Trophoblast cell (in vitro differentiated cells and primary cell): ENCODE measurements around the gene SPATA18.
A peak's percentile ranks its signal among the peaks of the same experiment; 100 is the strongest.

Experiments used
- DNase-seq, 2 donors: peaks; one replicate each; pipeline ENCODE4 v3.0.0-alpha.2; 2016
- H2AFZ ChIP-seq: 2 replicates; pipeline ENCODE4 v1.6.1; 2013; ENCODE audit warnings: low read length, moderate library complexity, mild to moderate bottlenecking; ENCODE audit not compliant: insufficient read depth, poor library complexity
- H2AK5ac ChIP-seq: 2 replicates; pipeline ENCODE4 v1.6.1; 2013; ENCODE audit warnings: mild to moderate bottlenecking, low read length
- H2BK120ac ChIP-seq: 2 replicates; pipeline ENCODE4 v1.6.1; 2013; ENCODE audit warnings: low read length, mild to moderate bottlenecking, moderate library complexity; ENCODE audit not compliant: insufficient read depth, poor library complexity
- H2BK12ac ChIP-seq: 2 replicates; pipeline ENCODE4 v1.6.1; 2013; ENCODE audit warnings: mild to moderate bottlenecking, low read length, moderate library complexity
- H2BK5ac ChIP-seq: 2 replicates; pipeline ENCODE4 v1.6.1; 2013; ENCODE audit warnings: low read length, low read depth, moderate library complexity, mild to moderate bottlenecking; ENCODE audit not compliant: poor library complexity
- H3K14ac ChIP-seq: 2 replicates; pipeline ENCODE4 v1.6.1; 2013; ENCODE audit warnings: mild to moderate bottlenecking, low read length
- H3K18ac ChIP-seq: 2 replicates; pipeline ENCODE4 v1.6.1; 2013; ENCODE audit warnings: mild to moderate bottlenecking, low read length
- H3K23ac ChIP-seq: 2 replicates; pipeline ENCODE4 v1.6.1; 2013; ENCODE audit warnings: low read length
- H3K27ac ChIP-seq: 2 replicates; pipeline ENCODE4 v1.5.1; 2013; ENCODE audit warnings: low read depth, mild to moderate bottlenecking, inconsistent platforms, low read length, moderate library complexity
- H3K27me3 ChIP-seq: 2 replicates; pipeline ENCODE4 v1.6.1; 2013; ENCODE audit warnings: inconsistent platforms, mild to moderate bottlenecking, low read length, moderate library complexity; ENCODE audit not compliant: insufficient read depth
- H3K36me3 ChIP-seq, 2 experiments: 1 replicate in 1 of 2; 2 replicates in 1 of 2; pipeline ENCODE4 v1.6.1; 2013; ENCODE audit warnings: low read length in 2 of 2, mild to moderate bottlenecking in 2 of 2, moderate library complexity in 1 of 2; ENCODE audit not compliant: insufficient read depth in 2 of 2, control insufficient read depth in 1 of 2
- H3K4ac ChIP-seq: 2 replicates; pipeline ENCODE4 v1.6.1; 2013; ENCODE audit warnings: low read depth, mild to moderate bottlenecking, low read length, moderate library complexity
- H3K4me1 ChIP-seq, 2 experiments: 1 replicate in 1 of 2; 2 replicates in 1 of 2; pipeline ENCODE4 v1.6.1; 2013; ENCODE audit warnings: low read length in 2 of 2, mild to moderate bottlenecking in 2 of 2, moderate library complexity in 1 of 2; ENCODE audit not compliant: insufficient read depth in 2 of 2, control insufficient read depth in 1 of 2
- H3K4me2 ChIP-seq: 2 replicates; pipeline ENCODE4 v1.6.1; 2013; ENCODE audit warnings: inconsistent platforms, mild to moderate bottlenecking, low read length, moderate library complexity
- H3K4me3 ChIP-seq: 2 replicates; pipeline ENCODE4 v1.5.1; 2013; ENCODE audit warnings: mild to moderate bottlenecking, low read depth, low read length, inconsistent platforms
- H3K79me1 ChIP-seq: one replicate; pipeline ENCODE4 v1.6.1; 2013; ENCODE audit warnings: low read length
- H3K79me2 ChIP-seq: 2 replicates; pipeline ENCODE4 v1.6.1; 2013; ENCODE audit warnings: low read length, mild to moderate bottlenecking; ENCODE audit not compliant: control insufficient read depth, insufficient read depth, poor library complexity
- H3K9ac ChIP-seq: 2 replicates; pipeline ENCODE4 v1.6.1; 2013; ENCODE audit warnings: mild to moderate bottlenecking, low read length
- H3K9me3 ChIP-seq: 2 replicates; pipeline ENCODE4 v1.6.1; 2013; ENCODE audit warnings: low read depth, mild to moderate bottlenecking, control low read depth, inconsistent platforms, low read length; ENCODE audit not compliant: insufficient read depth
- H4K12ac ChIP-seq: 2 replicates; pipeline ENCODE4 v1.6.1; 2013; ENCODE audit warnings: low read depth, mild to moderate bottlenecking, low read length, moderate library complexity
- H4K8ac ChIP-seq: 2 replicates; pipeline ENCODE4 v1.6.1; 2013; ENCODE audit warnings: low read depth, mild to moderate bottlenecking, low read length, moderate library complexity
- H4K91ac ChIP-seq: one replicate; pipeline ENCODE4 v1.6.1; 2013; ENCODE audit warnings: low read depth, mild to moderate bottlenecking, low read length, moderate library complexity
- WGBS: extraction: QIAGEN DNeasy Blood & Tissue Kit; methylation state at CpG from one replicate; pipeline ENCODE4 v1.1.7; 2013; ENCODE audit warnings: missing lambda C conversion rate; ENCODE audit not compliant: insufficient read length, insufficient coverage; ENCODE audit errors: extremely low coverage; 5-methylcytosine and 5-hydroxymethylcytosine counted together

SPATA18 gene

DNA sequence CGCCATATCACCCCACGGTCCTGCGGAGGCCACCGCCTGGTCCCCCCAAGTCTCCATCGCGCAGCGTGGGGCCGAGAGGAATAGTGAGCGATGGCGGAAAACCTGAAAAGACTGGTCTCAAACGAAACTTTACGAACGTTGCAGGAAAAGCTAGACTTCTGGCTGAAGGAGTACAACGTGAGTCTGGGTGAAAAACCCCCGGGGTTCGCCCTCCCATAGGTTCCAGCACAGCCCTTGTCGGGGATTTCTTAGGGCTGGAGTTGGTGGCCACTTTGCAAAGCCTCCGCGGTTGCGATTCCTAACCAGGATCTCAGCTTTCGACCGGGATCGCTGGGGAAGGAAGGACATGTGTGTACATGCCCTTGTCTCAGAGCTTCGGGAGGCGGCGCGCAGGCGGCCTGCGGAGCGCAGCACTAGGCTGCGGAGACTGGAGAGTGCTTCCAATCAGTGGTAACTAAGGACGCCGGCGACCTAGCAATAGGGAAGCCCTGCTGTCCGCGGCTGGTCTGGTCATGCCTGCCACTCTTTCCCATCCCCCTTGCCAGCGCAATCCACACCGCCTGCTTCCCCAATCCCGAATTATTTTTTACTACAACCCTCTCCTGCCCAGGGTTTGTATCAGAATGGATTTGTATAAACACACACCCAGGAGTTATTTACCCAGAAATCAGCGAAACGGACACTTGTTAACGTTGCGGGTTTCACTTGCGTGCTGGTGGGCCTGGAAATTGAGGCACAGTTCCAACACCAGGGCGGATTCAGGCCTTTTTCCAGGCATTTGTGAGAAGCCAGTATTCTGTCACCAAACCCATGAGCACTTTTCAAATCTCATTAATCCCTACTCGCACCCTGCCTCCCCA is 741 bp downstream of the SPATA18 start:
- Histone ChIP-seq H3K4me2 (peak overlapping the region; percentile 89), H3K27ac (peak overlapping the region; percentile 74), H3K27me3 (no peaks in the 10 kb centered on the region), H3K23ac (no peak overlapping the region), H2BK120ac (peak overlapping the region; percentile 73), H3K4me1 (peaks cover 0 to 5% of the 10 kb centered on the region in 2 experiments), H3K36me3 (no peaks in the 10 kb centered on the region), H3K4me3 (peak overlapping the region; percentile 81), H4K8ac (peak overlapping the region; percentile 81), H2BK12ac (peak overlapping the region; percentile 64), H3K79me1 (peaks cover 12% of the 10 kb centered on the region), H4K91ac (peak overlapping the region; percentile 82), H2AK5ac (no peak overlapping the region), H3K4ac (peak overlapping the region; percentile 5), H3K9ac (peak overlapping the region; percentile 85), H3K79me2 (peaks cover 10% of the 10 kb centered on the region), H2BK5ac (peak overlapping the region; percentile 89), H4K12ac (peak overlapping the region; percentile 89), H3K9me3 (no peaks in the 10 kb centered on the region), H3K18ac (peak overlapping the region; percentile 66), H3K14ac (peak overlapping the region; percentile 58), H2AFZ (peak overlapping the region; percentile 85)
- DNase-seq, result peak; percentile 62 to 78
- no CpG with 5 or more reads among the region's 46 CpGs for WGBS

DNA sequence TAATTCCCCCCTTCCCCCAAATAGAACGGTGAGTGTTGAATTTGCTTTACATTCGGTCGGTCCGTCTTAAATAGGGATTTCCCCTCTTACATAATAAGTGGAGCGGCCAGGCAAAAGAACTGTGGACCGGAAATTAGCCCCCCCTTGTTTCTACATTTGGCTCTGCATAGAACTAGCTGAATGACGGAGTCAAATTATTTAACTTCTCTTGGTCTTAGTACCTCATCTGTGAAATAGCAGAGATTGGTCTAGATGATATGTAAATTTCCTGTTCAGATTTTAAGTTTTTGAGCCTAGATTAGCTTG is 1.3 kb downstream of the SPATA18 start:
- Histone ChIP-seq H3K27ac (no peak overlapping the region), H2AFZ (no peak overlapping the region)
- WGBS, result no CpG with 5 or more reads among the region's 7 CpGs

DNA sequence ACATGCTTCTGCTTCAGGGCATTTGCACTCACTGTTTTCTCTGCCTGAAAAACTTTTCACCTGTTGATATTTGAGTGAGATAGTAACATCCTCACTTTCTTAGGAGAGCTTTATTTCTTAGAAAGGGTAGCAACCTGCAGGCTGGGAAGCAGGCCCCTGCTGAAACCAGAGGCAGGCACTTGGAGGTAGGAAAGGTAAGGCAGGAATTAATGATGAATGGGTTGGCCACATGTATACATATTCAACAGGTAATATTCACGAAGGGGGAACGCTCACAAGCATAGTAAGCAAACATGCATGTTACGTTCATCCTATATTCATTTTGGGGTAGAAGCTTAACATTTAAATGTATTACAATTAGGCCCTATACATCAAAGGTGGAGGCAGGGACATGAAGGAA is 3.1 kb downstream of the SPATA18 start:
- no peak overlapping the region for H3K9ac ChIP-seq
- no peak overlapping the region for H4K8ac ChIP-seq
- no peak overlapping the region for H3K4me2 ChIP-seq
- H2AFZ ChIP-seq, result no peak overlapping the region
- H3K18ac ChIP-seq, result no peak overlapping the region
- WGBS, result no CpG with 5 or more reads among the region's 3 CpGs
- H2BK5ac ChIP-seq, result no peak overlapping the region
- no peak overlapping the region for H3K27ac ChIP-seq
- no peak overlapping the region for H3K23ac ChIP-seq
- H2AK5ac ChIP-seq, result no peak overlapping the region
- H3K79me2 ChIP-seq, result peaks cover 10% of the 10 kb centered on the region
- peaks cover 2 to 5% of the 10 kb centered on the region in 2 experiments for H3K4me1 ChIP-seq
- no peak overlapping the region for H4K91ac ChIP-seq
- no peak for DNase-seq
- H2BK12ac ChIP-seq, result no peak overlapping the region
- H3K27me3 ChIP-seq, result no peaks in the 10 kb centered on the region
- no peak overlapping the region for H4K12ac ChIP-seq
- no peak overlapping the region for H3K4ac ChIP-seq
- no peak overlapping the region for H3K4me3 ChIP-seq
- no peak overlapping the region for H2BK120ac ChIP-seq
- H3K14ac ChIP-seq, result no peak overlapping the region
- peaks cover 12% of the 10 kb centered on the region for H3K79me1 ChIP-seq
- H3K9me3 ChIP-seq, result no peaks in the 10 kb centered on the region
- H3K36me3 ChIP-seq, result no peaks in the 10 kb centered on the region

More for the DNA sequence above, 1.3 kb downstream of the SPATA18 start:
- Histone ChIP-seq H3K79me1 (peaks cover 12% of the 10 kb centered on the region), H4K8ac (no peak overlapping the region), H4K12ac (no peak overlapping the region), H2BK12ac (no peak overlapping the region), H4K91ac (peak overlapping the region; percentile 72), H3K23ac (no peak overlapping the region), H2BK5ac (no peak overlapping the region), H3K79me2 (peaks cover 10% of the 10 kb centered on the region), H3K36me3 (no peaks in the 10 kb centered on the region), H3K4me1 (peaks cover 0 to 5% of the 10 kb centered on the region in 2 experiments), H3K4ac (no peak overlapping the region), H2BK120ac (no peak overlapping the region), H3K4me3 (no peak overlapping the region), H3K9ac (no peak overlapping the region), H3K27me3 (no peaks in the 10 kb centered on the region), H3K9me3 (no peaks in the 10 kb centered on the region), H2AK5ac (no peak overlapping the region), H3K18ac (no peak overlapping the region), H3K14ac (no peak overlapping the region), H3K4me2 (peak overlapping the region; percentile 89)
- no peak for DNase-seq

DNA sequence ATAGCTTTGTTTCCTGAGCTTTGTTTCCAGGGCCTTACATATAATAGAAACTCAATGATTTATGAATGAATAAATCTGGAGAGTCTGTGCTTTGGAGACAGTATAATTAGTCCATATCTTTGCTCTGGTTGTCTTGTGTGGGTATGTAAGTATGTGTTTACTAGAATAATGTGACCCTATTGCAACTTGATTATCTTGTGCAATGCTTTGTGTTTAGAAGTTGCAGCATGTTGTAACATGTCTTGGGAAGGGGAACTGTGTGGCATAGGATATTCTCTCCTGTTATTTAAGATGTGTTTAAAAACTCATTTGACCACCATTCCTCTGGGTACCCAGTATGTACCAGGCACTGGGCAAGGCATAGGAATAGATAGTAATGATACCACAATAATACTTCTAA is 6.1 kb downstream of the SPATA18 start:
- Histone ChIP-seq H2AFZ (no peak overlapping the region), H3K27me3 (no peaks in the 10 kb centered on the region), H3K4me1 (peaks cover 2 to 3% of the 10 kb centered on the region in 2 experiments), H3K79me2 (peaks cover 2% of the 10 kb centered on the region), H3K4me2 (no peak overlapping the region), H3K36me3 (no peaks in the 10 kb centered on the region), H2BK5ac (no peak overlapping the region), H3K23ac (no peak overlapping the region), H2AK5ac (no peak overlapping the region), H3K9ac (no peak overlapping the region), H3K18ac (no peak overlapping the region), H4K12ac (no peak overlapping the region), H3K9me3 (no peaks in the 10 kb centered on the region), H3K14ac (no peak overlapping the region), H3K4me3 (no peak overlapping the region), H2BK120ac (no peak overlapping the region), H4K8ac (no peak overlapping the region), H3K27ac (no peak overlapping the region), H3K4ac (no peak overlapping the region), H4K91ac (no peak overlapping the region), H3K79me1 (peaks cover 2% of the 10 kb centered on the region), H2BK12ac (no peak overlapping the region)
- DNase-seq, result no peak
